GM23248 (cell line): ENCODE measurements around the gene DGKI.

ENCODE experiments used
- EZH2 ChIP-seq: fragments of 200-600 bp; sonication (generic); IDR thresholded peaks from 2 replicates; pipeline ENCODE4 v1.6.1; 2018; ENCODE audit warnings: antibody characterized with exemption, mild to moderate bottlenecking; ENCODE audit not compliant: insufficient read depth, poor library complexity, severe bottlenecking
- EZH2phosphoT487 ChIP-seq: fragments of 200-600 bp; sonication (generic); IDR thresholded peaks from 2 replicates; pipeline ENCODE4 v1.6.1; 2018; ENCODE audit warnings: antibody characterized with exemption, moderate library complexity, mild to moderate bottlenecking, low read depth; ENCODE audit not compliant: insufficient read depth

- no peak for TF ChIP-seq EZH2
- no peak for TF ChIP-seq EZH2phosphoT487
Observed at GRCh38 chr7:137527634-137528033, 319.1 kb downstream of the DGKI start.
